Activated naive CD4-positive, alpha-beta T cell treated with anti-CD3 and anti-CD28 coated beads for 36 hours (primary cell): ENCODE results near the gene SLC37A3. TPM values are rescaled to one million over a fixed set of nuclear protein-coding genes. Genes with fewer than 3 reads are reported as not detected.
"Not testable (repeated sequence)": the region's sequence is repeated elsewhere in the genome, so short reads cannot be mapped to it uniquely, and the experiment has no call there.

ENCODE experiments used
- CTCF ChIA-PET: fragments of 350-600 bp; sonication (Branson Sonifier 250); formaldehyde crosslinking; loops from one replicate; lab custom pipeline; 2021; ENCODE audit warnings: antibody characterized with exemption; lab: Charles Lee
- DNase-seq: peaks from one replicate; pipeline ENCODE4 v3.0.0-alpha.2; 2020
- H3K27ac Mint-ChIP-seq: one replicate; pipeline ENCODE4 v1.8.0; 2021; ENCODE audit warnings: mild to moderate bottlenecking, mixed read lengths
- H3K27me3 Mint-ChIP-seq: one replicate; pipeline ENCODE4 v1.8.0; 2021; ENCODE audit warnings: low read depth, mixed read lengths
- H3K36me3 Mint-ChIP-seq: one replicate; pipeline ENCODE4 v1.8.0; 2021; ENCODE audit warnings: low read depth, mixed read lengths
- H3K4me1 Mint-ChIP-seq: one replicate; pipeline ENCODE4 v1.8.0; 2021; ENCODE audit warnings: low read depth, mixed read lengths
- H3K4me3 Mint-ChIP-seq: one replicate; pipeline ENCODE4 v1.8.0; 2021; ENCODE audit warnings: mild to moderate bottlenecking, moderate library complexity, mixed read lengths
- H3K9me3 Mint-ChIP-seq: one replicate; pipeline ENCODE4 v1.8.0; 2021; ENCODE audit warnings: mixed read lengths
- intact Hi-C: fragments of 100-400 bp; cut with micrococcal nuclease; formaldehyde crosslinking; loops from one replicate; pipeline ENCODE4 v1.15.1; 2023
- total RNA-seq, 2 experiments: library from RNA; stranded (reverse); gene quantifications; one replicate each; pipeline ENCODE4 v1.2.3, GENCODE V29; 2021

Gene SLC37A3
- total RNA-seq, 2 experiments from 2014 or later: 25.6 to 28.7 TPM

DNA sequence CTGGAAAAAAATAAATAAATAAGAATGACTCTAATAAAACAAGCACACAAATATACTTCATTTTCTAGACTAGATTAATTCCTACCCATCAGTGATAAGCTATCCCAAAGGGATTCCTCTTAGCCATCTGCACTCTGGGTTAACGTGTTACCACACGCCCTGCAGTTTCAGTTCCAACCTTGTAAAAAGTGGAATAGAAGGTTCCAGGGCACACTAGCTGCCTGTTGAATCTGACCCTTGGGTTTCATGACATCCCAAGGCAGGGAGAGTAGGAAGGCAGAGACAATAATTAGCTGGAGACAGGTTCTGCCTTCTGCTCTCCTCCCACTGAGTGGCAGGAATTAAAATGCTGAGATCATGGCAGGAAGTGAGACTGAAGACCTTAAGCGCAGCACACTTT is 33.5 kb downstream of the SLC37A3 start:
- no peak overlapping the region for H3K4me3 Mint-ChIP-seq
- DNase-seq: no peak
- no peaks in the 10 kb centered on the region for H3K27me3 Mint-ChIP-seq
- H3K4me1 Mint-ChIP-seq: peaks cover 7% of the 10 kb centered on the region
- intact Hi-C loops: no loop called here
- CTCF ChIA-PET: no interaction called here
- H3K36me3 Mint-ChIP-seq: peaks cover 22% of the 10 kb centered on the region
- H3K27ac Mint-ChIP-seq: no peak overlapping the region
- no peaks in the 10 kb centered on the region for H3K9me3 Mint-ChIP-seq

DNA sequence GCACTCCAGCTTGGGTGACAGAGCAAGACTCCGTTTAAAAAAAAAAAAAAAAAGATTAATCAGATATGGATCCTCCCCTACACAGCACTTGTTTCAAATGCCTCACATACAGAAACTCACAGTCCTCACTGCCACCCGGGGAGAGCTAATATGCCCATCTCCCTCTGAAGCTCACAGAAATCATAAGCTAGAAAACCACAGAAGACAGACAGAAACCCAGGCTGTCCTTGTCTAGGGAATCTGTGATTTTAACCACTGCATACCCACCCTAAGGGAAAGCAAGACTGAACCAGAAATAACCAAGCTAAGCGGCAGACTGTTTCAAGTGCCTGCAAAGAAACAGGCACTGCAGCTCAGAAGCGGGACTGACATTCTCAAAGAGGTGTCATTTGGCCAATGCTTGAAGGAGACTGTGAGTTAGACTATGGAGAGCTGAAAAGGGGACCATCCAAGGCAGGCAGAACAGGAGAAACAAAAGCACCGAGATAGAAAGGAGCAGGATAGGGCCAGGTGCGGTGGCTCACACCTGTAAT is 37.6 kb downstream of the SLC37A3 start:
- H3K36me3 Mint-ChIP-seq: peaks cover 17% of the 10 kb centered on the region
- H3K4me3 Mint-ChIP-seq: no peak overlapping the region
- H3K27me3 Mint-ChIP-seq: no peaks in the 10 kb centered on the region
- intact Hi-C loops: no loop called here
- H3K4me1 Mint-ChIP-seq: peaks cover 26% of the 10 kb centered on the region
- DNase-seq: no peak
- H3K9me3 Mint-ChIP-seq: no peaks in the 10 kb centered on the region
- CTCF ChIA-PET: interaction anchor here (0.7 kb wide), 1 partner anchor 136 kb away, joined by 3 read pairs; no protein-coding TSS in a partner anchor
- no peak overlapping the region for H3K27ac Mint-ChIP-seq

DNA sequence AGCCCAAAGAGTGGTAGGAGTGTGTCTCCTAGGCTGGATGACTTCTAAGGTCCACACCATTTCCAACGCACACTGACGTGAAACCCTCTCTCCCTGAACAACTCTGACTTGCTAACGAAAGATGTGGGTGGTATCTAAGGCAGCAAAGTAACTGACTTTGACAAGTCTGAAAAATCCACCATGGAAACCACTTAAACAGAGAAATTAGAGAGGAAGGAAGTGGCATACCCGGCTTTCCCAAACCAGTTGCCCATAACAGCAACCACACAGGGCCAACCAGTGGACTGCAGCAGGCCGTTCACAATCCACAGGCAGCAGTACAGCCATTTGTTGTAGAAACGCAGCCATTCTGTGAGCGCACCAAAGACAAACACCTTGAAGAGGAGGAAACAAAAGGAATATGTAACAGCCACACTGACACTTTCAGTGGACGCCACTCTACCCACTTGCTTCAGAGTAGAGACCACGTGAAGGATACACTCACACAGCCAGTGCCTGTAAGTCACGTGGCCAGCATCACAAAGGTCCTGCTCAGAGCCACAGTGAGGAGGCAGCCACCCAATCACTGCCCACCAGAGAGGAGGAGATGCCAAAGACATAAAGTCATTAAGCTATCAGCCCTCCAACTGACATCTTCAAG is 39.8 kb downstream of the SLC37A3 start:
- intact Hi-C loops: loop anchor here (1.0 to 2.0 kb wide), 3 partner anchors 18 to 134 kb away; partner anchors contain the start of gene RAB19
- Mint-ChIP-seq H3K4me1 (peaks cover 26% of the 10 kb centered on the region), H3K27ac (peak overlapping the region; percentile 4), H3K27me3 (no peaks in the 10 kb centered on the region), H3K36me3 (peaks cover 18% of the 10 kb centered on the region), H3K4me3 (peak overlapping the region; percentile 38), H3K9me3 (no peaks in the 10 kb centered on the region)
- DNase-seq: no peak
- CTCF ChIA-PET: interaction anchor here (0.6 to 0.7 kb wide), 3 partner anchors 9 to 784 kb away, joined by 3 read pairs; no protein-coding TSS in a partner anchor

DNA sequence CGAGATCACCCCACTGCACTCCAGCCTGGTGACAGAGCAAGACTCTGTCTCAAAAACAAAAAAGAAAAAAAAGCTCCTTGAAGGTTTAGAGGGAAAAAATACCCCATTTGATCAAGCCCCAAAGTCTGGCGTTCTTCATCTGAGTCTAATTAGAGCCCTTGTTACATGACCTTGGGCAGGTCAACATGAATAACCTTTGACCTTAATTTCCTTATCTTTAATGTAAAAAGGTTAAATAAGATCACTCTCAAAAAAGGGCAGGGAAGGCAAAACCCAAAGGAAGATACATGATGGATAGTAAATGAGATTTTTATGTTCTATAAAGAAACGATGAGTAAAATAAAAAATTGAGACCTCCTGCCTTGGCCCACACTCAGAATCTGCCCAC is 40.3 kb downstream of the SLC37A3 start:
- Mint-ChIP-seq H3K9me3 (no peaks in the 10 kb centered on the region), H3K4me1 (peaks cover 26% of the 10 kb centered on the region), H3K36me3 (peaks cover 20% of the 10 kb centered on the region), H3K4me3 (no peak overlapping the region), H3K27me3 (no peaks in the 10 kb centered on the region), H3K27ac (no peak overlapping the region)
- intact Hi-C loops: loop anchor here (2.0 kb wide), 2 partner anchors 47 to 135 kb away; partner anchors contain the start of gene RAB19
- CTCF ChIA-PET: no interaction called here
- no peak for DNase-seq

DNA sequence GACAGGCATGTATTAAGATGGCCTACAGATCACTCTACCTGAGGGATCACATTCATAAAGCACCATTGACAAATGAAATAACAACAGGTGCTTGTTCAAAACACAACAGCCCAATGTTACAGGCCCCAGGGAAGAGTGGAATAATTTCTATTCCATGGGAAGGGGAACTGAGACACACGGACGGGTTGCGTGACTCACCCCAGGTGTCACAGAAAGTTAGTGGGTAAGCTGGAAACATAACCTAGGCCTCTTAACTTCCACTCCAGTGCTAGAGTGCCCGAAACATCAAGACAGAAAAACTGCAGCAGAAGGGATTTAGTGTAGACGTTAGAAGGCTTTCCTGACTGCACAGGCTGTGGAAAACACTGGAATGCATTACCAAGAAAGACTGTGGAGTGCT is 48.3 kb downstream of the SLC37A3 start:
- no peak for DNase-seq
- intact Hi-C loops: no loop called here
- Mint-ChIP-seq H3K36me3 (peaks cover 31% of the 10 kb centered on the region), H3K27me3 (no peaks in the 10 kb centered on the region), H3K9me3 (no peaks in the 10 kb centered on the region), H3K27ac (no peak overlapping the region), H3K4me1 (no peaks in the 10 kb centered on the region), H3K4me3 (no peak overlapping the region)
- CTCF ChIA-PET: interaction anchor here (1.5 kb wide), 1 partner anchor 303 kb away, joined by 3 read pairs; no protein-coding TSS in a partner anchor

DNA sequence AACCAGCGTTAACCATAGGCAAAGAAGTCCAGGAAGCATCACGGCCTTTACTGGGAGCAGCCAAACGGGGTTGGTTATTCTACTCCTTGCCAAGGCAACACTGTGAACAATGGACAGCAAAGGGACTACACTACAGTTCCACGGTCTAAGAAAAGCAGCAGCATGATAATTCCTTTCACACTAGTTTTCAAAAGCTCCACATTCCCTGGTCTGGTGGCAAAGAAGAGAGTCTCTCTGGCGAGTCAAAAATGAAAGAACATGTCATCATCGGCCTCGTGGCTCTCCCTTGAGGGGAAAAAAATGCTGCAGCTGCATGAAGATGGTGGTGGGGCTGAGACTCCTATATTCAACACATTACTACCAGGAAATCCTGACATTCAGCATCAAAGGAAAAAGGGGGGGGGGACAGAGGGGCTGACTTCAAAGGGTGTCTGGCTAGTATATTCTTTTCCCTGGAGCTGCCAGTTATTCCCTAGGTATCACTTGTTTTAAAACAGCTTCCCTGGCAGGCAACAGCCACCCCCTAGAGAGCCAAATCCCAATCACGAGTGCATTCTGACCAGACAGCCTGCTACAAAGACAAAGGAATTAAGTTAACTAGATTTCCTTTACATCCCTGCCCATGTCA is 49.1 kb downstream of the SLC37A3 start:
- no peak for DNase-seq
- intact Hi-C loops: no loop called here
- Mint-ChIP-seq H3K27ac (no peak overlapping the region), H3K4me1 (no peaks in the 10 kb centered on the region), H3K9me3 (no peaks in the 10 kb centered on the region), H3K36me3 (peaks cover 29% of the 10 kb centered on the region), H3K27me3 (no peaks in the 10 kb centered on the region), H3K4me3 (no peak overlapping the region)
- CTCF ChIA-PET: interaction anchor here (1.5 kb wide), 1 partner anchor 304 kb away, joined by 3 read pairs; no protein-coding TSS in a partner anchor

DNA sequence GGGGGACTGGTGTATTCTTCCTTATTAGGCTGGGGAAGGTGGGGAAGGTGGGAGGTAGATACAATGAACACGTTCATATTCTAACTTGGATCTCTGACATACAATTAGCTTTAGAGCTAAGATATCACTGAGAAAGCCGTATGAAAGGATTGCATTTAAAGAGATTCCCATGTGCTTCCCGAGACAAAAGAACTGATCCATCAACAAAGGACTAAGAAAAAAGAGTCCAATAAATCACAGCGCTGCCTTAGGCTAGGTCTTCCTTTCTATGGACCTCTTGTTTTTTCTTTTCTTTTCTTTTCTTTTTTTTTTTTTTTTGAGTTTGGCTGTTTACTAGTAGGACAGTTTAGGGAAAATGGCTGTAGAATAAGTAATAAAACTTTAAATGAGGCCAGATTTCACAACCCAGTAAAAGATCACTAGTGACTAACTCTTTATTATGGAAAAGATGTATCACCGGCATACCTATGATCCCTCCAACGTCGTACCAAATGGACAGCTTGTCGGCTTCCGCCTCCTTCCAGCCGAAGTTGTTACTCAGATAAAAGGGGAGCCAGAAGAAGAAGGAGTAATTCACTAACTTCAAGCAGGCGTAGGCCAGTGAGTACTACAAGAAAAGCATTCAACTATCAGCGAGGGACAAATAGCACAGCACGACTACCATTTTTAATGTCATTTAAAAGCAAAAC is 50.0 kb downstream of the SLC37A3 start:
- intact Hi-C loops: no loop called here
- CTCF ChIA-PET: interaction anchor here (1.5 kb wide), 1 partner anchor 305 kb away, joined by 3 read pairs; no protein-coding TSS in a partner anchor
- H3K9me3 Mint-ChIP-seq: no peaks in the 10 kb centered on the region
- DNase-seq: no peak
- H3K4me1 Mint-ChIP-seq: no peaks in the 10 kb centered on the region
- no peaks in the 10 kb centered on the region for H3K27me3 Mint-ChIP-seq
- peaks cover 26% of the 10 kb centered on the region for H3K36me3 Mint-ChIP-seq
- no peak overlapping the region for H3K27ac Mint-ChIP-seq
- H3K4me3 Mint-ChIP-seq: no peak overlapping the region

DNA sequence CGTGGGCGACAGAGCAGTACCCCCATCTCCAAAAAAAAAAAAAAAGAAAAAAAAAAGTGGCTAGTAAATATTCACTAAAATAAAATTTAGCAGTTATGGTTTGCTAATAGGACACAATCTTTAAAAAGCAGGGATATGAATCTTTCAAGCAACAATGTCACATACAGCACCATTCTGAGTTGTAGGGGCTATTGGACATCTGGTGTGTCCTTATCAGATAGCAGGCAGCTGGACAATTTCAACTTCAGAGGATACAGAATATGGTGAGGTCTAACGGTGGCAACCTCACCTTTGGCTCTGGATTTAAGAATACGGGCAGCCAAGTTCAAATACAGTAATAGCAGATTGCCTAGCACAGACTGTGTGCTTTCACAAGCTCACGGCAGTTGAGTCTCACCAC is 51.1 kb downstream of the SLC37A3 start:
- H3K4me3 Mint-ChIP-seq: no peak overlapping the region
- no peaks in the 10 kb centered on the region for H3K4me1 Mint-ChIP-seq
- H3K36me3 Mint-ChIP-seq: peaks cover 31% of the 10 kb centered on the region
- H3K27me3 Mint-ChIP-seq: no peaks in the 10 kb centered on the region
- no peak for DNase-seq
- CTCF ChIA-PET: no interaction called here
- no peak overlapping the region for H3K27ac Mint-ChIP-seq
- intact Hi-C loops: no loop called here
- H3K9me3 Mint-ChIP-seq: no peaks in the 10 kb centered on the region

DNA sequence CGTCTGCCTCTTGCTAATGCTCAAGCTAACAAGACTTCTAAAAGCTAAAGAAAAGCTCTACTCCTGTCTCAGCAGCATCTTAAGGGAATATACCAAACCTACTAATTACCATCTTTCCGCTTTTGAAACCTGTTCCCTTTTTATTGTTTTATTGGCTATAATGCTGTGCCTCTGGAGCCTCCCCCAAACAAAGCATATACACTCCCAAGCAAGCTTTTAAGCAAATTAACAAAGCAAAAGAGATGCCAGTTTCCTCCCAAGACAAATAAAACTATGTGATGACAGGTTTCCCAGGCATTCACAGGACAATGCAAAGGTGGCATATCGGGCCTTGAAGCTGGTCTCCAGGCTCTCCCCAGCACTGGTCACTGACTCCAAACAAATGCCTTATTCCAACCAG is 52.9 kb downstream of the SLC37A3 start:
- no peak for DNase-seq
- intact Hi-C loops: no loop called here
- Mint-ChIP-seq H3K27ac (no peak overlapping the region), H3K27me3 (no peaks in the 10 kb centered on the region), H3K9me3 (no peaks in the 10 kb centered on the region), H3K36me3 (peaks cover 26% of the 10 kb centered on the region), H3K4me3 (no peak overlapping the region), H3K4me1 (no peaks in the 10 kb centered on the region)
- CTCF ChIA-PET: no interaction called here

DNA sequence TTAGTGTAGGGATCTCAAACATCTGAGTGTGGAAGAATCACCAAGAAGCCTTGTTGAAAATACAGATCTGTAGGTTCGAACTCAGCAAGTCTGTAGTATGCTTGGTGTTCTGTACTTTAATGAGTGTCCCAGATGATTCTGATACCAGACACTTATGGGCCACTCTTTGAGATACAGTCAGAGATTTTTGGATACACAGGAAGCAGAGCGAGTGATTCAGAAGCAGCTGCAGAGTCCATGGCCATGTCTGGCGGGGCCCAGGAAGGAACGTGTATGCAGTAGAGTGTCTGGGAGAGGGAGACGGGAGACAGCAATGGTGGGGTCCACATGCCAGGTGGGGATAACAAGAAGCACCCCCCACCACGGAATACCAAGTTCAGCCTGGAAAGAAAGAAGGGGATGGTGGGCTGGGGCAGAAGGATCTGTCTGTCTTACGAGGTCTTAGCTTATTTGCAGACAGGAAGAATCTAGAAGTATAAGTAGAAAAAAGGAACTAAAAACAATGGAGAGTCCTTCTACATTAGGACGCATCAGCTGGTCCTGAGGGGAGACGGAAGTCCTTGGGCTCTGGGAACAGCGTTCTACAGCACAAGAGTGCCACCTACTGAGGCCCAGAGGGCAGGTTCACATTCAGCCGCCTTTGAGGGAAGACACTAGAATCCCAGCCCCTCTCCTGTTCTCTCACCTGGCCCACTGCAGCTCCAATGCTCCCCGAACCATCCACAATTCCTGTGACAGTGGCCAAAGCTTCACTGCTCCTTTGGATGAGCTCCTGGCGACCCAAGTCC is 55.4 kb downstream of the SLC37A3 start:
- Mint-ChIP-seq H3K4me3 (no peak overlapping the region), H3K36me3 (peaks cover 27% of the 10 kb centered on the region), H3K27ac (no peak overlapping the region), H3K4me1 (no peaks in the 10 kb centered on the region), H3K9me3 (no peaks in the 10 kb centered on the region), H3K27me3 (no peaks in the 10 kb centered on the region)
- CTCF ChIA-PET: no interaction called here
- intact Hi-C loops: no loop called here
- DNase-seq: peak; percentile 13

DNA sequence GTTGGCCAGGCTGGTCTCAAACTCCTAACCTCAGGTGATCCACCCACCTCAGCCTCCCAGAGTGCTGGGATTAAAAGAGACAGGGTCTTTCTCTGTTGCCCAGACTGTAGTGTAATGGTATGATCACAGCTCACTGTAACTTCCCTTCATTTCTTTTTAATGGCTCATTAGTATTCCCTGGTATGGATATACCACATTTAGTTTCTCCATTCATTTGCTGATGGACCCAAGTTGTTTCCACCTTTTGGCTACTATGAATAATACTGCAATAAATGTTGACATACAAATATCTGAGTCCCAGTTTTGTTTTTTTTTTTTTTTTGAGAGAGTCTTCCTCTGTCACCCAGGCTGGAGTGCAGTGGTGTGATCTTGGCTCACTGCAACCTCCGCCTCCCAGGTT is 59.4 kb downstream of the SLC37A3 start:
- CTCF ChIA-PET: interaction anchor here (0.7 kb wide), 1 partner anchor 15 kb away, joined by 3 read pairs; no protein-coding TSS in a partner anchor
- DNase-seq, H3K27ac Mint-ChIP-seq, H3K4me3 Mint-ChIP-seq, H3K4me1 Mint-ChIP-seq, H3K9me3 Mint-ChIP-seq, H3K27me3 Mint-ChIP-seq, intact Hi-C loops: not testable (repeated sequence)
- peaks cover 26% of the 10 kb centered on the region for H3K36me3 Mint-ChIP-seq
